ENCODE data around the gene KRTAP1-3.

KRTAP1-3 gene

GRCh38 chr17:41029633-41030245, 4.9 kb downstream of the KRTAP1-3 start, which contains the start of gene KRTAP1-4:
KRTAP1-4 (minus strand) TSS chr17:41030195; CDS start chr17:41030078, 117 bp downstream.
- H3K36me3 ChIP-seq (replicated peaks in 1 of 2; ENCODE audit: control insufficient read depth in 2 of 2, insufficient read depth in 2 of 2, low read length in 2 of 2), result no peaks in the 10 kb centered on the region
- no peak within 1 kb of the TSS for H3K27ac ChIP-seq (replicated peaks; ENCODE audit: low read length)
- H2BK12ac ChIP-seq (ENCODE audit: low read length), result no peak within 1 kb of the TSS
- H4K91ac ChIP-seq (ENCODE audit: low read depth, low read length, poor library complexity), result no peak within 1 kb of the TSS
- H3K79me1 ChIP-seq (ENCODE audit: low read depth, low read length), result no peaks in the 10 kb centered on the region
- no peaks in the 10 kb centered on the region for H3K9me3 ChIP-seq (replicated peaks in 1 of 2; ENCODE audit: control insufficient read depth in 2 of 2, insufficient read depth in 1 of 2, low read depth in 1 of 2, low read length in 2 of 2)
- WGBS, 2 donors (ENCODE audit: extremely low coverage in 2 of 2, insufficient read length in 2 of 2, insufficient replicate concordance in 1 of 2), result no CpG with 5 or more reads among the region's 12 CpGs
- H2BK120ac ChIP-seq (ENCODE audit: low read depth, low read length), result no peak within 1 kb of the TSS
- H2AK5ac ChIP-seq (ENCODE audit: low read depth, low read length), result no peak within 1 kb of the TSS
- no peak within 1 kb of the TSS for H3K4me3 ChIP-seq (ENCODE audit: low read length in 2 of 2)
- H2AFZ ChIP-seq (ENCODE audit: low read length), result no peak within 1 kb of the TSS
- H2BK5ac ChIP-seq (ENCODE audit: low read length), result no peak within 1 kb of the TSS
- no peaks in the 10 kb centered on the region for H3K27me3 ChIP-seq (ENCODE audit: control insufficient read depth in 3 of 3, insufficient read depth in 3 of 3, low read depth in 1 of 3, low read length in 3 of 3)
- H3K9ac ChIP-seq (ENCODE audit: low read depth, low read length, poor library complexity), result no peak within 1 kb of the TSS
- H3K4me1 ChIP-seq (ENCODE audit: control insufficient read depth in 2 of 2, insufficient read depth in 1 of 2, low read depth in 1 of 2, low read length in 2 of 2), result no peaks in the 10 kb centered on the region
- no peak within 1 kb of the TSS for H2BK15ac ChIP-seq (ENCODE audit: low read length)
- peak within 1 kb of the TSS; percentile 60 for H3K18ac ChIP-seq (ENCODE audit: low read length)
- no peak for DNase-seq (ENCODE audit: low spot score)
- H4K8ac ChIP-seq (ENCODE audit: low read depth, low read length), result no peak within 1 kb of the TSS
- H3K14ac ChIP-seq (ENCODE audit: low read length), result peak within 1 kb of the TSS; percentile 79
- no peak within 1 kb of the TSS for H3K4me2 ChIP-seq (ENCODE audit: insufficient read depth, low read length, poor library complexity, severe bottlenecking)
- H3K23ac ChIP-seq (ENCODE audit: low read depth, low read length, poor library complexity), result no peak within 1 kb of the TSS
- H3K4ac ChIP-seq (ENCODE audit: low read length), result no peak within 1 kb of the TSS

GRCh38 chr17:41026715-41027471, 7.8 kb downstream of the KRTAP1-3 start, which contains the start of gene KRTAP1-5:
KRTAP1-5 (minus strand) TSS chr17:41027208; CDS start chr17:41027155, 53 bp downstream.
- no peak within 1 kb of the TSS for H3K4me3 ChIP-seq (ENCODE audit: low read length in 2 of 2)
- H2BK15ac ChIP-seq (ENCODE audit: low read length), result no peak within 1 kb of the TSS
- H3K4me2 ChIP-seq (ENCODE audit: insufficient read depth, low read length, poor library complexity, severe bottlenecking), result no peak within 1 kb of the TSS
- peak within 1 kb of the TSS; percentile 25 for H3K14ac ChIP-seq (ENCODE audit: low read length)
- peak within 1 kb of the TSS; percentile 85 for H3K23ac ChIP-seq (ENCODE audit: low read depth, low read length, poor library complexity)
- H2BK12ac ChIP-seq (ENCODE audit: low read length), result no peak within 1 kb of the TSS
- peak within 1 kb of the TSS; percentile 63 for H2AK5ac ChIP-seq (ENCODE audit: low read depth, low read length)
- no CpG with 5 or more reads among the region's 9 CpGs for WGBS, 2 donors (ENCODE audit: extremely low coverage in 2 of 2, insufficient read length in 2 of 2, insufficient replicate concordance in 1 of 2)
- no peaks in the 10 kb centered on the region for H3K27me3 ChIP-seq (ENCODE audit: control insufficient read depth in 3 of 3, insufficient read depth in 3 of 3, low read depth in 1 of 3, low read length in 3 of 3)
- H4K91ac ChIP-seq (ENCODE audit: low read depth, low read length, poor library complexity), result no peak within 1 kb of the TSS
- no peak within 1 kb of the TSS for H2BK120ac ChIP-seq (ENCODE audit: low read depth, low read length)
- no peak within 1 kb of the TSS for H2BK5ac ChIP-seq (ENCODE audit: low read length)
- no peaks in the 10 kb centered on the region for H3K36me3 ChIP-seq (replicated peaks in 1 of 2; ENCODE audit: control insufficient read depth in 2 of 2, insufficient read depth in 2 of 2, low read length in 2 of 2)
- H3K4me1 ChIP-seq (ENCODE audit: control insufficient read depth in 2 of 2, insufficient read depth in 1 of 2, low read depth in 1 of 2, low read length in 2 of 2), result no peaks in the 10 kb centered on the region
- H3K18ac ChIP-seq (ENCODE audit: low read length), result peak within 1 kb of the TSS; percentile 15
- no peak within 1 kb of the TSS for H3K27ac ChIP-seq (replicated peaks; ENCODE audit: low read length)
- no peak within 1 kb of the TSS for H2AFZ ChIP-seq (ENCODE audit: low read length)
- no peaks in the 10 kb centered on the region for H3K79me1 ChIP-seq (ENCODE audit: low read depth, low read length)
- no peaks in the 10 kb centered on the region for H3K9me3 ChIP-seq (replicated peaks in 1 of 2; ENCODE audit: control insufficient read depth in 2 of 2, insufficient read depth in 1 of 2, low read depth in 1 of 2, low read length in 2 of 2)
- DNase-seq (ENCODE audit: low spot score), result no peak
- H3K4ac ChIP-seq (ENCODE audit: low read length), result peak within 1 kb of the TSS; percentile 17
- no peak within 1 kb of the TSS for H3K9ac ChIP-seq (ENCODE audit: low read depth, low read length, poor library complexity)
- H4K8ac ChIP-seq (ENCODE audit: low read depth, low read length), result no peak within 1 kb of the TSS

GRCh38 chr17:41024697-41025096, 10.0 kb downstream of the KRTAP1-3 start:
- Histone ChIP-seq H3K4me3 (ENCODE audit: low read length in 2 of 2) (no peak overlapping the region), H2BK12ac (ENCODE audit: low read length) (no peak overlapping the region), H3K23ac (ENCODE audit: low read depth, low read length, poor library complexity) (no peak overlapping the region), H3K18ac (ENCODE audit: low read length) (no peak overlapping the region), H3K27me3 (ENCODE audit: control insufficient read depth in 3 of 3, insufficient read depth in 3 of 3, low read depth in 1 of 3, low read length in 3 of 3) (no peaks in the 10 kb centered on the region), H2BK15ac (ENCODE audit: low read length) (no peak overlapping the region), H2AFZ (ENCODE audit: low read length) (no peak overlapping the region), H3K9ac (ENCODE audit: low read depth, low read length, poor library complexity) (no peak overlapping the region), H3K4ac (ENCODE audit: low read length) (no peak overlapping the region), H2BK5ac (ENCODE audit: low read length) (no peak overlapping the region), H3K9me3 (replicated peaks in 1 of 2; ENCODE audit: control insufficient read depth in 2 of 2, insufficient read depth in 1 of 2, low read depth in 1 of 2, low read length in 2 of 2) (no peaks in the 10 kb centered on the region), H4K91ac (ENCODE audit: low read depth, low read length, poor library complexity) (no peak overlapping the region), H3K14ac (ENCODE audit: low read length) (no peak overlapping the region), H4K8ac (ENCODE audit: low read depth, low read length) (no peak overlapping the region), H2BK120ac (ENCODE audit: low read depth, low read length) (no peak overlapping the region), H2AK5ac (ENCODE audit: low read depth, low read length) (no peak overlapping the region), H3K79me1 (ENCODE audit: low read depth, low read length) (no peaks in the 10 kb centered on the region), H3K4me2 (ENCODE audit: insufficient read depth, low read length, poor library complexity, severe bottlenecking) (no peak overlapping the region), H3K4me1 (ENCODE audit: control insufficient read depth in 2 of 2, insufficient read depth in 1 of 2, low read depth in 1 of 2, low read length in 2 of 2) (no peaks in the 10 kb centered on the region), H3K27ac (replicated peaks; ENCODE audit: low read length) (no peak overlapping the region), H3K36me3 (replicated peaks in 1 of 2; ENCODE audit: control insufficient read depth in 2 of 2, insufficient read depth in 2 of 2, low read length in 2 of 2) (no peaks in the 10 kb centered on the region)
- WGBS, 2 donors (ENCODE audit: extremely low coverage in 2 of 2, insufficient read length in 2 of 2, insufficient replicate concordance in 1 of 2), result 100% methylated on average over 2 of the region's 3 CpGs
- no peak for DNase-seq (ENCODE audit: low spot score)

- Histone ChIP-seq H3K4me2 (ENCODE audit: insufficient read depth, low read length, poor library complexity, severe bottlenecking) (no peak overlapping the region), H3K9me3 (replicated peaks in 1 of 2; ENCODE audit: control insufficient read depth in 2 of 2, insufficient read depth in 1 of 2, low read depth in 1 of 2, low read length in 2 of 2) (no peaks in the 10 kb centered on the region), H2BK120ac (ENCODE audit: low read depth, low read length) (no peak overlapping the region), H3K4ac (ENCODE audit: low read length) (no peak overlapping the region), H3K27ac (replicated peaks; ENCODE audit: low read length) (no peak overlapping the region), H3K4me1 (ENCODE audit: control insufficient read depth in 2 of 2, insufficient read depth in 1 of 2, low read depth in 1 of 2, low read length in 2 of 2) (no peaks in the 10 kb centered on the region), H3K14ac (ENCODE audit: low read length) (no peak overlapping the region), H2BK15ac (ENCODE audit: low read length) (no peak overlapping the region), H2BK5ac (ENCODE audit: low read length) (no peak overlapping the region), H3K18ac (ENCODE audit: low read length) (no peak overlapping the region), H4K8ac (ENCODE audit: low read depth, low read length) (no peak overlapping the region), H4K91ac (ENCODE audit: low read depth, low read length, poor library complexity) (no peak overlapping the region), H3K9ac (ENCODE audit: low read depth, low read length, poor library complexity) (no peak overlapping the region), H3K79me1 (ENCODE audit: low read depth, low read length) (no peaks in the 10 kb centered on the region), H3K23ac (ENCODE audit: low read depth, low read length, poor library complexity) (no peak overlapping the region), H3K4me3 (ENCODE audit: low read length in 2 of 2) (no peak overlapping the region), H3K27me3 (ENCODE audit: control insufficient read depth in 3 of 3, insufficient read depth in 3 of 3, low read depth in 1 of 3, low read length in 3 of 3) (no peaks in the 10 kb centered on the region), H2AK5ac (ENCODE audit: low read depth, low read length) (no peak overlapping the region), H2AFZ (ENCODE audit: low read length) (no peak overlapping the region), H2BK12ac (ENCODE audit: low read length) (no peak overlapping the region), H3K36me3 (replicated peaks in 1 of 2; ENCODE audit: control insufficient read depth in 2 of 2, insufficient read depth in 2 of 2, low read length in 2 of 2) (no peaks in the 10 kb centered on the region)
- DNase-seq (ENCODE audit: low spot score), result no peak
Observed at GRCh38 chr17:41020336-41020735, 14.3 kb downstream of the KRTAP1-3 start.

Measured in neuronal stem cell (in vitro differentiated cells).